ENCODE measurements around the gene SLC9A9.

SLC9A9 gene

DNA sequence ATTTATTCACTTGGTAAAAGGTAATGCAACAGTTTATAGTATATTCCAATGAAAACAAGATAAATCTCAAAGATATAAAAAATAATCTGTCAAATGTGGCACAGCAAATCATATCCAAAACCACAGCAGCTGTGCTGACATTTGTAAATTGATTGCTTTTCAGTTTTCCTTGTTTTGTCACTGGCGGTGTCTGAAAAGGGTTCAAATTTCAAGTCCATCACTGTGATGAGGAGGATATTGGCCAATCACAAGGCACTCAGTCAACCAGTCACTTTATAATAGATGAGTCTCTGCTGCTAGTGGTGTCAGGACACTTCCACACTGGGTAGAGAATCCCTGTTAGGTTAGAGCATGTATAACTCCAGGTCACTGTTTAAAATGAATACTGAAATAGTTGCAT, 154.8 kb downstream of the SLC9A9 start (continued):
- TF ChIP-seq, protein P1, sequence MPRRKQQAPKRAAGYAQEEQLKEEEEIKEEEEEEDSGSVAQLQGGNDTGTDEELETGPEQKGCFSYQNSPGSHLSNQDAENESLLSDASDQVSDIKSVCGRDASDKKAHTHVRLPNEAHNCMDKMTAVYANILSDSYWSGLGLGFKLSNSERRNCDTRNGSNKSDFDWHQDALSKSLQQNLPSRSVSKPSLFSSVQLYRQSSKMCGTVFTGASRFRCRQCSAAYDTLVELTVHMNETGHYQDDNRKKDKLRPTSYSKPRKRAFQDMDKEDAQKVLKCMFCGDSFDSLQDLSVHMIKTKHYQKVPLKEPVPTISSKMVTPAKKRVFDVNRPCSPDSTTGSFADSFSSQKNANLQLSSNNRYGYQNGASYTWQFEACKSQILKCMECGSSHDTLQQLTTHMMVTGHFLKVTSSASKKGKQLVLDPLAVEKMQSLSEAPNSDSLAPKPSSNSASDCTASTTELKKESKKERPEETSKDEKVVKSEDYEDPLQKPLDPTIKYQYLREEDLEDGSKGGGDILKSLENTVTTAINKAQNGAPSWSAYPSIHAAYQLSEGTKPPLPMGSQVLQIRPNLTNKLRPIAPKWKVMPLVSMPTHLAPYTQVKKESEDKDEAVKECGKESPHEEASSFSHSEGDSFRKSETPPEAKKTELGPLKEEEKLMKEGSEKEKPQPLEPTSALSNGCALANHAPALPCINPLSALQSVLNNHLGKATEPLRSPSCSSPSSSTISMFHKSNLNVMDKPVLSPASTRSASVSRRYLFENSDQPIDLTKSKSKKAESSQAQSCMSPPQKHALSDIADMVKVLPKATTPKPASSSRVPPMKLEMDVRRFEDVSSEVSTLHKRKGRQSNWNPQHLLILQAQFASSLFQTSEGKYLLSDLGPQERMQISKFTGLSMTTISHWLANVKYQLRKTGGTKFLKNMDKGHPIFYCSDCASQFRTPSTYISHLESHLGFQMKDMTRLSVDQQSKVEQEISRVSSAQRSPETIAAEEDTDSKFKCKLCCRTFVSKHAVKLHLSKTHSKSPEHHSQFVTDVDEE (CRISPR knock-in tag; IDR thresholded peaks at IDR 0.05) = no peak
- TF ChIP-seq OSR1 (CRISPR knock-in tag; IDR thresholded peaks at IDR 0.05) (no peak), ZNF565 (CRISPR knock-in tag; conservative IDR thresholded peaks at IDR 0.05; ENCODE audit: low read depth) (no peak), GLIS3 (CRISPR knock-in tag; IDR thresholded peaks at IDR 0.05) (no peak), CSDC2 (CRISPR knock-in tag; IDR thresholded peaks at IDR 0.05) (no peak), ZC3H10 (CRISPR knock-in tag; IDR thresholded peaks at IDR 0.05) (no peak), BACH2 (CRISPR knock-in tag; IDR thresholded peaks at IDR 0.05; ENCODE audit: borderline replicate concordance) (no peak), PPARA (CRISPR knock-in tag; IDR thresholded peaks at IDR 0.05; ENCODE audit: borderline replicate concordance) (no peak), TOX (CRISPR knock-in tag; IDR thresholded peaks at IDR 0.05; ENCODE audit: borderline replicate concordance) (no peak)
- TF ChIP-seq, protein P2, sequence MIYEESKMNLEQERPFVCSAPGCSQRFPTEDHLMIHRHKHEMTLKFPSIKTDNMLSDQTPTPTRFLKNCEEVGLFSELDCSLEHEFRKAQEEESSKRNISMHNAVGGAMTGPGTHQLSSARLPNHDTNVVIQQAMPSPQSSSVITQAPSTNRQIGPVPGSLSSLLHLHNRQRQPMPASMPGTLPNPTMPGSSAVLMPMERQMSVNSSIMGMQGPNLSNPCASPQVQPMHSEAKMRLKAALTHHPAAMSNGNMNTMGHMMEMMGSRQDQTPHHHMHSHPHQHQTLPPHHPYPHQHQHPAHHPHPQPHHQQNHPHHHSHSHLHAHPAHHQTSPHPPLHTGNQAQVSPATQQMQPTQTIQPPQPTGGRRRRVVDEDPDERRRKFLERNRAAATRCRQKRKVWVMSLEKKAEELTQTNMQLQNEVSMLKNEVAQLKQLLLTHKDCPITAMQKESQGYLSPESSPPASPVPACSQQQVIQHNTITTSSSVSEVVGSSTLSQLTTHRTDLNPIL (CRISPR knock-in tag; IDR thresholded peaks at IDR 0.05; ENCODE audit: low read depth) = no peak

DNA sequence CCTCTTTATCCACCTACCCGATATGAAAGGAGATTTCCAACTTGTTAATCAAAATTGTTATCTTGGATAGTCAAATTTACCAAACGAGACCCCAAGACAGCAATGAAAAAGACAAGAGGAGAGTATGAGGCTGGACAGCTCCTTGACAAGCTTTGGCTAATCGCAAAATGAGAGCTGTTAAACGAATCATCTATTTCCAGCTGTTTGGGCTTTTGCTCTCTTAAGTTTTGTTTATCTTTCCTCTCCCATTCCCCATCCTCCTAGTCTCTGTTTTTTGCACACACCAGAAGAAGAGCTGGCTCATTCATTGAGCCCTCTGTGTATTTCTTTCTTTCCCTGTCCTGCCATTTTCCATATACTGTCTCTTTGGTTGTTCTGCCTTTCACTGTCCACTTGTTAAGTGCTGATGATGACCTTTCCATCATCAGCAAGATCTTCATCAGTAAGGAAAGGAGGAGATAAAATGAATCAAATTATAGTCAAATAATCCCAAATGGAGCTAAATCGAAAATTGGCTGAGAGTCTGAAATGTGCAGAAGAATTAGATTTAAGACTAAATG, 161.6 kb downstream of the SLC9A9 start:
- TF ChIP-seq CSDC2 (CRISPR knock-in tag; IDR thresholded peaks at IDR 0.05) = no peak
- TF ChIP-seq, protein P2 (CRISPR knock-in tag; IDR thresholded peaks at IDR 0.05; ENCODE audit: low read depth) = no peak
- no peak for TF ChIP-seq ISL1 (CRISPR knock-in tag; IDR thresholded peaks at IDR 0.05)
- TF ChIP-seq ARNTL (CRISPR knock-in tag; IDR thresholded peaks at IDR 0.05; ENCODE audit: borderline replicate concordance, low read depth) = no peak
- no peak for TF ChIP-seq TOX (CRISPR knock-in tag; IDR thresholded peaks at IDR 0.05; ENCODE audit: borderline replicate concordance)
- TF ChIP-seq ZNF565 (CRISPR knock-in tag; conservative IDR thresholded peaks at IDR 0.05; ENCODE audit: low read depth) = no peak
- no peak for TF ChIP-seq POU6F1 (CRISPR knock-in tag; IDR thresholded peaks at IDR 0.05; ENCODE audit: borderline replicate concordance, low read depth)
- no peak for TF ChIP-seq ESRRG (CRISPR knock-in tag; IDR thresholded peaks at IDR 0.05)
- ATAC-seq = no peak

GRCh38 chr3:143685491-143685890, 162.8 kb downstream of the SLC9A9 start:
- TF ChIP-seq ZFP3 (CRISPR knock-in tag; IDR thresholded peaks at IDR 0.05) (no peak), ZNF70 (CRISPR knock-in tag; IDR thresholded peaks at IDR 0.05) (no peak), PATZ1 (CRISPR knock-in tag; IDR thresholded peaks at IDR 0.05; ENCODE audit: borderline replicate concordance) (no peak), PPARA (CRISPR knock-in tag; IDR thresholded peaks at IDR 0.05; ENCODE audit: borderline replicate concordance) (no peak)
- TF ChIP-seq, protein P2 (CRISPR knock-in tag; IDR thresholded peaks at IDR 0.05; ENCODE audit: low read depth) = no peak
- no peak for ATAC-seq
